HepG2 (cell line): ENCODE data around the gene MICAL1. TPM values are rescaled to one million over a fixed set of nuclear protein-coding genes. Genes with fewer than 3 reads are reported as not detected.

Experiments
- ELF3 ChIP-seq: IDR thresholded peaks from 2 replicates; pipeline ENCODE4 v1.6.1; 2016; ENCODE audit warnings: missing genetic modification reagents, missing compliant biosample characterization
- EP300 ChIP-seq, 3 experiments: sonication (generic) in 1 of 3; formaldehyde crosslinking in 1 of 3; IDR thresholded peaks; 2 replicates each; pipeline versions ENCODE4 v1.5.1 to v1.6.1; 2011 to 2020; ENCODE audit warnings: low read depth in 2 of 3, low read length in 2 of 3, borderline replicate concordance in 1 of 3, improper control_type of control experiment in 1 of 3, mild to moderate bottlenecking in 1 of 3, missing genetic modification reagents in 1 of 3, moderate library complexity in 1 of 3
- ETV5 ChIP-seq: IDR thresholded peaks from 2 replicates; pipeline ENCODE4 v1.6.1; 2018; ENCODE audit warnings: missing biosample characterization, missing genetic modification reagents, inconsistent platforms, borderline replicate concordance
- FOXP1 ChIP-seq, 2 experiments: fragments of 450-650 bp in 1 of 2; IDR thresholded peaks; 2 replicates each; pipeline ENCODE4 v1.6.1; 2017 to 2018; ENCODE audit warnings: antibody characterized with exemption in 1 of 2
- HNRNPUL1 ChIP-seq: fragments of 200-400 bp; formaldehyde crosslinking; IDR thresholded peaks from 2 replicates; pipeline ENCODE4 v1.6.1; 2017; ENCODE audit warnings: low read depth, mild to moderate bottlenecking, low read length, moderate library complexity
- HOXA5 ChIP-seq: sonication (generic); formaldehyde crosslinking; IDR thresholded peaks from 2 replicates; pipeline ENCODE4 v1.4.0; 2020; ENCODE audit warnings: missing genetic modification reagents
- HOXA7 ChIP-seq: sonication (generic); formaldehyde crosslinking; IDR thresholded peaks from 2 replicates; pipeline ENCODE4 v1.8.1; 2022; ENCODE audit warnings: mild to moderate bottlenecking, missing genetic modification reagents, moderate library complexity
- KMT2B ChIP-seq: IDR thresholded peaks from 2 replicates; pipeline ENCODE4 v1.6.1; 2016; ENCODE audit warnings: missing genetic modification reagents, missing compliant biosample characterization
- SNAPC2 ChIP-seq: sonication (generic); formaldehyde crosslinking; IDR thresholded peaks from 2 replicates; pipeline ENCODE4 v1.8.1; 2022; ENCODE audit warnings: mild to moderate bottlenecking, missing genetic modification reagents
- SP5 ChIP-seq: IDR thresholded peaks from 2 replicates; pipeline ENCODE4 v1.6.1; 2016; ENCODE audit warnings: low read depth, borderline replicate concordance
- THYN1 ChIP-seq: sonication (generic); formaldehyde crosslinking; IDR thresholded peaks from 2 replicates; pipeline ENCODE4 v1.8.1; 2023; ENCODE audit warnings: low read depth, mild to moderate bottlenecking, moderate library complexity, missing genetic modification reagents, borderline replicate concordance
- ZFX ChIP-seq: sonication (generic); formaldehyde crosslinking; IDR thresholded peaks from 2 replicates; pipeline ENCODE4 v1.4.0; 2020; ENCODE audit warnings: mild to moderate bottlenecking, low read depth, missing genetic modification reagents, moderate library complexity
- ZFYVE20 ChIP-seq: sonication (generic); formaldehyde crosslinking; IDR thresholded peaks from 2 replicates; pipeline ENCODE4 v1.8.0; 2023; ENCODE audit warnings: low read depth, mild to moderate bottlenecking, moderate library complexity, missing genetic modification reagents, borderline replicate concordance
- ZNF256 ChIP-seq: sonication (generic); formaldehyde crosslinking; conservative IDR thresholded peaks from 2 replicates; pipeline ENCODE4 v1.4.0; 2020; ENCODE audit warnings: missing genetic modification reagents
- ZNF274 ChIP-seq: sonication (generic); formaldehyde crosslinking; IDR thresholded peaks from 2 replicates; pipeline ENCODE4 v1.5.1; 2020; ENCODE audit warnings: mild to moderate bottlenecking, missing genetic modification reagents
- ZNF510 ChIP-seq: sonication (generic); formaldehyde crosslinking; IDR thresholded peaks from 2 replicates; pipeline ENCODE4 v1.4.0; 2020; ENCODE audit warnings: low read depth, mild to moderate bottlenecking, missing genetic modification reagents
- ZSCAN21 ChIP-seq: sonication (generic); formaldehyde crosslinking; IDR thresholded peaks from 2 replicates; pipeline ENCODE4 v1.8.0; 2022; ENCODE audit warnings: mild to moderate bottlenecking, missing genetic modification reagents, moderate library complexity, borderline replicate concordance
- polyA plus RNA-seq, 8 experiments: library from polyadenylated mRNA; depleted of rRNA in 3 of 8; stranded (reverse) in 7 of 8; unstranded in 1 of 8; fragments of >200 nt; fragmentation: Illumina TruSeq in 4 of 8; extraction: Trizol in 4 of 8; gene quantifications; 2 replicates each; pipeline versions ENCODE4 v1.2.1 to v1.2.3, GENCODE V29; 2011 to 2016; ENCODE audit warnings: low read depth in 4 of 8, missing spikeins in 1 of 8, mixed read lengths in 1 of 8; ENCODE audit not compliant: insufficient read depth in 1 of 8
- total RNA-seq, 5 experiments: library from RNA; depleted of rRNA; stranded (reverse); fragments of >200 nt; fragmentation: Illumina TruSeq; extraction: Trizol; gene quantifications; 2 replicates each; pipeline ENCODE4 v1.2.3, GENCODE V29; 2016; ENCODE audit warnings: low read depth in 1 of 5
- TF ChIP-seq, protein P1 (sequence below), 2 experiments: fragments of 450-650 bp in 1 of 2; sonication (generic) in 1 of 2; formaldehyde crosslinking in 1 of 2; IDR thresholded peaks; 2 replicates each; pipeline versions ENCODE4 v1.6.1 to v1.8.0; 2016 to 2022; ENCODE audit warnings: antibody characterized with exemption in 1 of 2, mild to moderate bottlenecking in 1 of 2, missing genetic modification reagents in 1 of 2
- TF ChIP-seq, protein P2 (sequence below): sonication (generic); formaldehyde crosslinking; IDR thresholded peaks from 2 replicates; pipeline ENCODE4 v1.8.0; 2022; ENCODE audit warnings: mild to moderate bottlenecking, missing genetic modification reagents, moderate library complexity

Gene MICAL1
- total and polyA plus RNA-seq, 2 of the 13 experiments (the other 11 are each of a cell fraction or from before 2014, with no cell fraction given) = 6.9 to 39.0 TPM

DNA sequence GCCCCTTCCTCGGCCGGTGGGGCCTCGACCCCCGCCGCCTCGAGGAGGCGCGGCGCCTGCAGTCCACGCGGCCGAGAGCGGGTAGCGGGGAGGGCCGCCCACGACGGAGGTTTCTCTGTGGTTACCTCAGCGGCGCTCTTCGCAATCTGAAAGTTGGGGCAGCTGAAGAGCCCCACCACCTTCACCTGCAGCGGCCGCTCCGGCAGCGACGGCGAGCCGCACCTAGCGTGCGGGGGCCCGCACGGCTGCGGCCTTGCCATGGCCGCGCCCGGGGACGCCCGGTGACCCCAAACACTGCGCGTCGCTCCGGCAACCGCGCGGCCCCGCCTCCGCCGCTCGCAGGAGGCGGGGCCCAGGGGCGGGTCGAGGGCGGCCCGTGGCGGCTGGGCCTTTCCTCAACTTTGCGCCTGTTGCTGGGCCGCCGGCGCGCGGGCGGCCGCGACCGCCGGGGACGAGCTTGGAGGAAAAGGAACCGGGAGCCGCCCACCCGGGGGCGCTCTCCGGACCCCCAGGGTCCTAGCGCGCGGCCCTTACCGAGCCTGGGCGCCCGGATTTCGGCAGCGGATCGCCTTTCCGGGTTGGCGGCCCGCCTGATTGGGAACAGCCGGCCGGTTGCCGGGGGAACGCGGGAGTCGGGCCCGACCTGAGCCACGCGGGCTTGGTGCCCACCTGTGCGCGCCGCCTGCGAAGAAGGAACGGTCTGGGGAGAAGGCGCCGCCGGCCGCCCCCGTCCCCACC is 15.1 kb downstream of the MICAL1 start, which contains the start of the genes PPIL6 and SMPD2 (continued):
- TF ChIP-seq HOXA7 (CRISPR knock-in tag) (peak; percentile 77; the same call in 1 of the 2 replicates), ZNF510 (CRISPR knock-in tag) (0 out of 2 replicates have a peak, but pooled peaks have one; percentile 45), HNRNPUL1 (no peak; the same call in 1 of the 2 replicates), HOXA5 (CRISPR knock-in tag) (peak; percentile 42; the same call in 1 of the 2 replicates), SNAPC2 (no peak), ZFX (CRISPR knock-in tag) (peak; percentile 77), ZSCAN21 (CRISPR knock-in tag) (peak; percentile 70), KMT2B (CRISPR knock-in tag) (peak; percentile 42), THYN1 (CRISPR knock-in tag) (no peak), ETV5 (CRISPR knock-in tag) (peak; percentile 25), ZFYVE20 (0 out of 2 replicates have a peak, but pooled peaks have one; percentile 35), EP300 (IDR thresholded peaks at IDR 0.05; ENCODE audit: low read depth in 2 of 2, low read length in 2 of 2) (no peak; a peak in 1 of 4 replicates), EP300 (CRISPR knock-in tag; IDR thresholded peaks at IDR 0.05; ENCODE audit: borderline replicate concordance) (no peak), ZNF274 (CRISPR knock-in tag) (peak; percentile 27; the same call in 1 of the 2 replicates), ELF3 (peak; percentile 73; the same call in 1 of the 2 replicates), ZNF256 (CRISPR knock-in tag) (no peak), FOXP1 (IDR thresholded peaks at IDR 0.05) (no peak), FOXP1 (CRISPR knock-in tag; IDR thresholded peaks at IDR 0.05) (no peak), SP5 (peak; percentile 39; the same call in 1 of the 2 replicates)
- TF ChIP-seq, protein P1, sequence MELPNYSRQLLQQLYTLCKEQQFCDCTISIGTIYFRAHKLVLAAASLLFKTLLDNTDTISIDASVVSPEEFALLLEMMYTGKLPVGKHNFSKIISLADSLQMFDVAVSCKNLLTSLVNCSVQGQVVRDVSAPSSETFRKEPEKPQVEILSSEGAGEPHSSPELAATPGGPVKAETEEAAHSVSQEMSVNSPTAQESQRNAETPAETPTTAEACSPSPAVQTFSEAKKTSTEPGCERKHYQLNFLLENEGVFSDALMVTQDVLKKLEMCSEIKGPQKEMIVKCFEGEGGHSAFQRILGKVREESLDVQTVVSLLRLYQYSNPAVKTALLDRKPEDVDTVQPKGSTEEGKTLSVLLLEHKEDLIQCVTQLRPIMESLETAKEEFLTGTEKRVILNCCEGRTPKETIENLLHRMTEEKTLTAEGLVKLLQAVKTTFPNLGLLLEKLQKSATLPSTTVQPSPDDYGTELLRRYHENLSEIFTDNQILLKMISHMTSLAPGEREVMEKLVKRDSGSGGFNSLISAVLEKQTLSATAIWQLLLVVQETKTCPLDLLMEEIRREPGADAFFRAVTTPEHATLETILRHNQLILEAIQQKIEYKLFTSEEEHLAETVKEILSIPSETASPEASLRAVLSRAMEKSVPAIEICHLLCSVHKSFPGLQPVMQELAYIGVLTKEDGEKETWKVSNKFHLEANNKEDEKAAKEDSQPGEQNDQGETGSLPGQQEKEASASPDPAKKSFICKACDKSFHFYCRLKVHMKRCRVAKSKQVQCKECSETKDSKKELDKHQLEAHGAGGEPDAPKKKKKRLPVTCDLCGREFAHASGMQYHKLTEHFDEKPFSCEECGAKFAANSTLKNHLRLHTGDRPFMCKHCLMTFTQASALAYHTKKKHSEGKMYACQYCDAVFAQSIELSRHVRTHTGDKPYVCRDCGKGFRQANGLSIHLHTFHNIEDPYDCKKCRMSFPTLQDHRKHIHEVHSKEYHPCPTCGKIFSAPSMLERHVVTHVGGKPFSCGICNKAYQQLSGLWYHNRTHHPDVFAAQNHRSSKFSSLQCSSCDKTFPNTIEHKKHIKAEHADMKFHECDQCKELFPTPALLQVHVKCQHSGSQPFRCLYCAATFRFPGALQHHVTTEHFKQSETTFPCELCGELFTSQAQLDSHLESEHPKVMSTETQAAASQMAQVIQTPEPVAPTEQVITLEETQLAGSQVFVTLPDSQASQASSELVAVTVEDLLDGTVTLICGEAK (IDR thresholded peaks at IDR 0.05) = no peak
- TF ChIP-seq, protein P1 (CRISPR knock-in tag; IDR thresholded peaks at IDR 0.05) = peak; percentile 50; the same call in 1 of the 2 replicates
- TF ChIP-seq, protein P2, sequence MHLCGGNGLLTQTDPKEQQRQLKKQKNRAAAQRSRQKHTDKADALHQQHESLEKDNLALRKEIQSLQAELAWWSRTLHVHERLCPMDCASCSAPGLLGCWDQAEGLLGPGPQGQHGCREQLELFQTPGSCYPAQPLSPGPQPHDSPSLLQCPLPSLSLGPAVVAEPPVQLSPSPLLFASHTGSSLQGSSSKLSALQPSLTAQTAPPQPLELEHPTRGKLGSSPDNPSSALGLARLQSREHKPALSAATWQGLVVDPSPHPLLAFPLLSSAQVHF = peak; percentile 80; the same call in 1 of the 2 replicates
